Measurements from ENCODE around the gene XIRP2. TPM values are rescaled to one million over a fixed set of nuclear protein-coding genes. Genes with fewer than 3 reads are reported as not detected.

The XIRP2 gene
- total RNA-seq, 1 donor from 2014 or later = not detected

DNA sequence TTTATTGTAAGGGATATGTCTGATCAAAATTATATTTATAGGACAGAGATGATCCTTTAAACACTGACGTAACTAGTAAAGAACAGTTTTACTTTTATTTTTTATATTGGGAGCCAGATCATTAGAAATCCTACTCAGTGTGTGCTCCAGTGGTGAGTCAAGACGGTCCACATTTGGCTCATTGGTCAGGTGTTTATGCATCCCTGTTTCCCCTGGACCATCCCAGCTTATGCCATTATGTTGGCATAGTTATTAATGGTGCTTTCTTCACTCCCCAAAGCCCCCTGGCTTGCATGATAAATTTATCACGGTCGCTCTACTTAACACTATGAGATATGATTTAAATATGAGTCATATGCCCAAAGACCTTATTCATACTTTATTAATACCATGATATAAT lies 293.4 kb downstream of the XIRP2 start:
- TF ChIP-seq EZH2phosphoT487 (IDR thresholded peaks at IDR 0.05) (no peak), EZH2 (IDR thresholded peaks at IDR 0.05) (no peak)
- no peak for DNase-seq (ENCODE audit: low spot score)
- no peaks in the 10 kb centered on the region for H3K36me3 Mint-ChIP-seq
- H4K20me1 ChIP-seq (ENCODE audit: low read depth) = no peaks in the 10 kb centered on the region
- no peak overlapping the region for H2AFZ ChIP-seq (replicated peaks)
- H3K9ac ChIP-seq = no peak overlapping the region
- peaks cover 7% of the 10 kb centered on the region for H3K4me1 Mint-ChIP-seq
- H3F3A ChIP-seq (ENCODE audit: low read depth) = no peaks in the 10 kb centered on the region
- no peak overlapping the region for H3K27ac Mint-ChIP-seq
- H3K9me3 Mint-ChIP-seq = no peaks in the 10 kb centered on the region
- peaks cover 5% of the 10 kb centered on the region for H3K4me1 ChIP-seq
- H3K27ac ChIP-seq = no peak overlapping the region
- no peaks in the 10 kb centered on the region for H3K27me3 Mint-ChIP-seq (ENCODE audit: insufficient read depth, low read depth)
- no peaks in the 10 kb centered on the region for H3K27me3 ChIP-seq
- no peaks in the 10 kb centered on the region for H3K79me2 ChIP-seq (ENCODE audit: low read depth)
- no peak overlapping the region for H3K4me2 ChIP-seq
- H3K4me3 Mint-ChIP-seq = no peak overlapping the region
- H3K36me3 ChIP-seq = no peaks in the 10 kb centered on the region
- no peaks in the 10 kb centered on the region for H3K9me3 ChIP-seq (ENCODE audit: low read depth)
- no peak overlapping the region for H3K4me3 ChIP-seq

- H3K79me2 ChIP-seq (ENCODE audit: low read depth) = no peaks in the 10 kb centered on the region
- H3K27me3 Mint-ChIP-seq (ENCODE audit: insufficient read depth, low read depth) = no peaks in the 10 kb centered on the region
- no peaks in the 10 kb centered on the region for H3K36me3 Mint-ChIP-seq
- H3K4me1 Mint-ChIP-seq = peaks cover 12% of the 10 kb centered on the region
- no peak for TF ChIP-seq EZH2 (IDR thresholded peaks at IDR 0.05)
- TF ChIP-seq EZH2phosphoT487 (IDR thresholded peaks at IDR 0.05) = no peak
- TF ChIP-seq CTCF (IDR thresholded peaks at IDR 0.05) = no peak
- no peaks in the 10 kb centered on the region for H3K27me3 ChIP-seq
- no peaks in the 10 kb centered on the region for H3K9me3 Mint-ChIP-seq
- H3K36me3 ChIP-seq = no peaks in the 10 kb centered on the region
- no peak overlapping the region for H2AFZ ChIP-seq (replicated peaks)
- DNase-seq (ENCODE audit: low spot score) = no peak
- peaks cover 10% of the 10 kb centered on the region for H3K4me1 ChIP-seq
- H3K9me3 ChIP-seq (ENCODE audit: low read depth) = no peaks in the 10 kb centered on the region
- no peak overlapping the region for H3K27ac ChIP-seq
- H3K27ac Mint-ChIP-seq = no peak overlapping the region
- no peak overlapping the region for H3K9ac ChIP-seq
- H4K20me1 ChIP-seq (ENCODE audit: low read depth) = no peaks in the 10 kb centered on the region
- H3K4me3 Mint-ChIP-seq = no peak overlapping the region
- no peak overlapping the region for H3K4me2 ChIP-seq
- H3F3A ChIP-seq (ENCODE audit: low read depth) = no peaks in the 10 kb centered on the region
- no peak overlapping the region for H3K4me3 ChIP-seq
Measured at GRCh38 chr2:167182403-167182802, 294.1 kb downstream of the XIRP2 start.

GRCh38 chr2:167183931-167184330 lies 295.7 kb downstream of the XIRP2 start:
- Histone ChIP-seq H4K20me1 (ENCODE audit: low read depth) (no peaks in the 10 kb centered on the region), H3K27ac (no peak overlapping the region), H3K27me3 (no peaks in the 10 kb centered on the region), H3K9me3 (ENCODE audit: low read depth) (no peaks in the 10 kb centered on the region), H3K4me2 (no peak overlapping the region), H3K9ac (no peak overlapping the region), H3K4me1 (peaks cover 10% of the 10 kb centered on the region), H3F3A (ENCODE audit: low read depth) (no peaks in the 10 kb centered on the region), H3K36me3 (no peaks in the 10 kb centered on the region), H3K4me3 (no peak overlapping the region), H2AFZ (replicated peaks) (peak overlapping the region; percentile 76), H3K79me2 (ENCODE audit: low read depth) (no peaks in the 10 kb centered on the region)
- Mint-ChIP-seq H3K36me3 (no peaks in the 10 kb centered on the region), H3K9me3 (no peaks in the 10 kb centered on the region), H3K27me3 (ENCODE audit: insufficient read depth, low read depth) (no peaks in the 10 kb centered on the region), H3K4me1 (peaks cover 12% of the 10 kb centered on the region), H3K27ac (no peak overlapping the region), H3K4me3 (no peak overlapping the region)
- no peak for DNase-seq (ENCODE audit: low spot score)
- no peak for TF ChIP-seq CTCF (IDR thresholded peaks at IDR 0.05)
- no peak for TF ChIP-seq EZH2phosphoT487 (IDR thresholded peaks at IDR 0.05)
- TF ChIP-seq EZH2 (IDR thresholded peaks at IDR 0.05) = no peak

DNA sequence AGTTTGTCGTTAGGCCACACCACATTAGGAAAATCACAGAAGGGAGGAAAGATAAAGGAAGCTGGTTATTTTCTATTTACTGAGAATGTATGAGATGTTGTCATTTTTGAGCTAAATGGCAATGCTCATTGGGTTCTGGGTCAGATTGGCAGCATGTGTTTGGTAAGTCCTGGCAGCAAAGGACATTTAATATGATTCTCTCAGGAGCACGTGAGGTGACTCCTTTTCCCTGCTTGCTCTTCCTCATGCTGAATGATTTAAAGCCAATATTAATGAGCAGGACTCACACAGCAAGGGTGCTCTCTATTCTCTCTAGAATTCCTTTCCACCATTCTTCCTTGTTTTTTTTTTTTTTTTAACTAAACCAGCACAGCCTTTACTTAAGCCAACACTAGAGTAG lies 298.2 kb downstream of the XIRP2 start:
- Histone ChIP-seq H3K4me3 (no peak overlapping the region), H3K79me2 (ENCODE audit: low read depth) (no peaks in the 10 kb centered on the region), H3K36me3 (no peaks in the 10 kb centered on the region), H3K9me3 (ENCODE audit: low read depth) (no peaks in the 10 kb centered on the region), H3K4me1 (peaks cover 10% of the 10 kb centered on the region), H4K20me1 (ENCODE audit: low read depth) (no peaks in the 10 kb centered on the region), H3K9ac (no peak overlapping the region), H3K4me2 (no peak overlapping the region), H2AFZ (replicated peaks) (peak overlapping the region; percentile 76), H3F3A (ENCODE audit: low read depth) (no peaks in the 10 kb centered on the region), H3K27me3 (no peaks in the 10 kb centered on the region), H3K27ac (no peak overlapping the region)
- DNase-seq (ENCODE audit: low spot score) = no peak
- Mint-ChIP-seq H3K27ac (no peak overlapping the region), H3K4me3 (no peak overlapping the region), H3K9me3 (no peaks in the 10 kb centered on the region), H3K36me3 (no peaks in the 10 kb centered on the region), H3K4me1 (peaks cover 12% of the 10 kb centered on the region), H3K27me3 (ENCODE audit: insufficient read depth, low read depth) (no peaks in the 10 kb centered on the region)
- no peak for TF ChIP-seq EZH2 (IDR thresholded peaks at IDR 0.05)
- no peak for TF ChIP-seq CTCF (IDR thresholded peaks at IDR 0.05)
- TF ChIP-seq EZH2phosphoT487 (IDR thresholded peaks at IDR 0.05) = no peak

Measured in neural progenitor cell (in vitro differentiated cells).